ENCODE measurements around the gene CRKL.

DNA sequence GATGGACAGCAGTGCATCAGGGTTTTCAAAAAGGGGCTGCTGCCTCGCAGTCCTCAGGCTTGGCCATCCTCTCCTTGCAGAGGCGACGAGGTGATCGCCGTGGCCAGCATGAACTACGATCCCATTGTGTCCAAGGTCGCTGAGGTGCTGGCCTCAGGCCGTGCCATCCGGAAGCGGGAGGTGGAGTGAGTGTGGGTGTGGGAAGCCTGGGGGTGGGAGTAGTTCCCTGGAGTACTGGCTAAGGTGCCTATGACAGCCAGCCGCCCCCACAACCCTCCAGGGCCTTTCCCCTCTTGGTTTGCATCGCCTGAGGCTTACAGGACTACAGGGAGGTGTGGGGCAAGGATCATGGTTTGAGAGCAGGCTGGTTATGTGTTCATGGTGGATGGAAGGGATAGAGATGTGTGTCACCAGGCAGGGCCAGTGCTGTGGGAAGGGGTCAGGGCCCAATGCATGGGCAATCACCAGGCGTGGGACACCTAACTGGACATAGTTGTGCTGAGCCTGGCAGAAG is 62.8 kb downstream of the CRKL start:
- TF ChIP-seq YY1 (IDR thresholded peaks at IDR 0.05; ENCODE audit: low read depth) (no peak), FOXM1 (IDR thresholded peaks at IDR 0.05; ENCODE audit: borderline replicate concordance, low read depth) (no peak), REST (IDR thresholded peaks at IDR 0.05; ENCODE audit: low read depth) (no peak), RAD21 (IDR thresholded peaks at IDR 0.05; ENCODE audit: low read depth) (no peak), TAF1 (IDR thresholded peaks at IDR 0.05; ENCODE audit: low read depth) (no peak), MAX (IDR thresholded peaks at IDR 0.05) (no peak), CREB1 (IDR thresholded peaks at IDR 0.05; ENCODE audit: low read depth) (no peak)
